ENCODE results near the gene RYR1. TPM values are rescaled to one million over a fixed set of nuclear protein-coding genes. Genes with fewer than 3 reads are reported as not detected.

Gene RYR1
- total RNA-seq, 2 experiments from 2014 or later, result 2.6 to 3.9 TPM

DNA sequence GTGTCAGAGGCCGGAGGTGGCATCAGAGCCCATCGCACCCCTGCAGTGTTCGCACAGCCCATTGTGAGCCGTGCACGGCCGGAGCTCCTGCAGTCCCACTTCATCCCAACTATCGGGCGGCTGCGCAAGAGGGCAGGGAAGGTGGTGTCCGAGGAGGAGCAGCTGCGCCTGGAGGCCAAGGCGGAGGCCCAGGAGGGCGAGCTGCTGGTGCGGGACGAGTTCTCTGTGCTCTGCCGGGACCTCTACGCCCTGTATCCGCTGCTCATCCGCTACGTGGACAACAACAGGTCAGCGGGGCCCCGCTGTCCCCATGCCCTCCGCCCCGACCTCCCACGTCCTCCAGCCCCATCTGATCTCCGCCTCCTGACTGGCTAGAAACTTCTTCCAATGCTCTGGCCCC is 85.7 kb downstream of the RYR1 start:
- H3K27ac Mint-ChIP-seq, result no peak overlapping the region
- H3K4me1 Mint-ChIP-seq, result peaks cover 13% of the 10 kb centered on the region
- CTCF ChIA-PET, result interaction anchor here (0.7 kb wide), 2 partner anchors 116 to 285 kb away, joined by 3 read pairs; no protein-coding TSS in a partner anchor
- no peaks in the 10 kb centered on the region for H3K36me3 Mint-ChIP-seq (ENCODE audit: low read depth)
- no peaks in the 10 kb centered on the region for H3K27me3 Mint-ChIP-seq
- no peaks in the 10 kb centered on the region for H3K9me3 Mint-ChIP-seq
- no peak for DNase-seq
- POLR2A ChIA-PET, result interaction anchor here (0.7 kb wide), 1 partner anchor 346 kb away, joined by 4 read pairs; no protein-coding TSS in a partner anchor
- H3K4me3 Mint-ChIP-seq, result no peak overlapping the region

- no peak overlapping the region for H3K27ac Mint-ChIP-seq
- H3K27me3 Mint-ChIP-seq, result peaks cover 2% of the 10 kb centered on the region
- no peaks in the 10 kb centered on the region for H3K9me3 Mint-ChIP-seq
- POLR2A ChIA-PET, result interaction anchor here (0.7 kb wide), 1 partner anchor 345 kb away, joined by 4 read pairs; no protein-coding TSS in a partner anchor
- no peaks in the 10 kb centered on the region for H3K36me3 Mint-ChIP-seq (ENCODE audit: low read depth)
- H3K4me1 Mint-ChIP-seq, result peaks cover 8% of the 10 kb centered on the region
- no peak overlapping the region for H3K4me3 Mint-ChIP-seq
- CTCF ChIA-PET, result interaction anchor here (0.7 kb wide), 3 partner anchors 115 to 286 kb away, joined by 3 read pairs; no protein-coding TSS in a partner anchor
- DNase-seq, result no peak
Measured at GRCh38 chr19:38519988-38520387, 86.5 kb downstream of the RYR1 start.

DNA sequence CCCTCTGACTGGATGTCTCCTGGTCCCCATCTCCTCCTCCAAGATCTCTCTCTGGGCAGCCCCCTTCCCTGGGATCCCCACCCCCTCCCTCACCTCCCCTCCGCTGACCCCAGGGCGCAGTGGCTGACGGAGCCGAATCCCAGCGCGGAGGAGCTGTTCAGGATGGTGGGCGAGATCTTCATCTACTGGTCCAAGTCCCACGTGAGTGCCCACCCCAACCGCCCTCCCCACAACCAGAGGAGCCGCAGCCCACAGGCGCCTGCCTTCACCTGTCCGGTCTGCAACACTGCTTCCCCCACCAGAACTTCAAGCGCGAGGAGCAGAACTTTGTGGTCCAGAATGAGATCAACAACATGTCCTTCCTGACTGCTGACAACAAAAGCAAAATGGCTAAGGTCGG is 89.4 kb downstream of the RYR1 start:
- POLR2A ChIA-PET, result no interaction called here
- Mint-ChIP-seq H3K36me3 (ENCODE audit: low read depth) (no peaks in the 10 kb centered on the region), H3K9me3 (no peaks in the 10 kb centered on the region), H3K4me1 (no peaks in the 10 kb centered on the region), H3K27me3 (peaks cover 2% of the 10 kb centered on the region), H3K27ac (no peak overlapping the region), H3K4me3 (no peak overlapping the region)
- CTCF ChIA-PET, result no interaction called here
- DNase-seq, result no peak

- no peak for DNase-seq
- H3K4me3 Mint-ChIP-seq, result no peak overlapping the region
- H3K36me3 Mint-ChIP-seq (ENCODE audit: low read depth), result no peaks in the 10 kb centered on the region
- peaks cover 2% of the 10 kb centered on the region for H3K27me3 Mint-ChIP-seq
- ChIA-PET POLR2A (no interaction called here), CTCF (no interaction called here)
- H3K27ac Mint-ChIP-seq, result no peak overlapping the region
- no peaks in the 10 kb centered on the region for H3K4me1 Mint-ChIP-seq
- H3K9me3 Mint-ChIP-seq, result no peaks in the 10 kb centered on the region
Measured at GRCh38 chr19:38523319-38523718, 89.8 kb downstream of the RYR1 start.

DNA sequence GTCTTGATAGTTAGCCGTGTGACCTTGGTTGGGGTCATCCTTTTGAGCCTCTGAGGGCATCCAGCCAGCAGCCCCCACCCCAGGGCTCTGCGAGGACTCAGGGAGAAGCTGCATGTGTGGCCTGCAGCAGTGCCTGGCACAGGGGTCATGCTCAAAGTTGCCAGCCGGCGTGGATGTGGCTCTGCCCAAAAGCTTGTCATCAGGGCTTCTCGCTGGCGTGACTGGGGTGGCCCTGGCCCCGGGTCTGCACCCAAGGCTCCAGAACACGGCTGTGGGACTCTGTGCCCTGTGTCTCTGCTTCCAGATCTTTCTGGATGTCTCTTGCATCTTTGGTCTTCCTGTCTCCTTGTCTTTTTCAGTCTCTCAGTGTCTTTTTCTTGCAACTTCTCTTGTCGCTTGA is 90.9 kb downstream of the RYR1 start:
- ChIA-PET CTCF (no interaction called here), POLR2A (no interaction called here)
- DNase-seq, result no peak
- H3K27ac Mint-ChIP-seq, result no peak overlapping the region
- H3K4me3 Mint-ChIP-seq, result no peak overlapping the region
- no peaks in the 10 kb centered on the region for H3K9me3 Mint-ChIP-seq
- H3K36me3 Mint-ChIP-seq (ENCODE audit: low read depth), result no peaks in the 10 kb centered on the region
- no peaks in the 10 kb centered on the region for H3K4me1 Mint-ChIP-seq
- peaks cover 2% of the 10 kb centered on the region for H3K27me3 Mint-ChIP-seq

DNA sequence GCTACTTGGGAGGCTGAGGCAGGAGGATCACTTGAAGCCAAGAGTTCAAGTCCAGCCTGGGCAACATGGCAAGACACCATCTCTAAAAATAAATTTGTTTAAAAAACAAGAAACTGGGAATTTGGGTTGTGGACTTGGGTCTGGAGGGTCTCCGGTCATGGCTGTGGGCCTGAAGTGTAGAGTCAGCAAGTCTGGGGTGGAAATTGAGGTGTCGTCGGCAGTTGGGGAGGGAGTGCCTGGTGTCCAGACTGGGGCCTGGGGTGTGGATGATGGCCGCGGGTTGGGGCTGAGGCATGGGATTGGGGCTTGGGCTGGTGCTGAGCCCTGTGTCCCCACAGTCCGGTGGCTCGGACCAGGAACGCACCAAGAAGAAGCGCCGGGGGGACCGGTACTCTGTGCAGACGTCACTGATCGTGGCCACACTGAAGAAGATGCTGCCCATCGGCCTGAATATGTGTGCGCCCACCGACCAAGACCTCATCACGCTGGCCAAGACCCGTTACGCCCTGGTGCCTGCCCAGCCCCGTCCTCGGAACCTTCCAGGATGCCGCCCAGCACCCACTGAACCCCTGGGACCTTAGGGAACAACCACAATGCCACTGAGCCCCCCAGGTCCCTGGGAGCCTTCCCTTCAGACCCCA is 91.6 kb downstream of the RYR1 start:
- DNase-seq, result no peak
- POLR2A ChIA-PET, result no interaction called here
- Mint-ChIP-seq H3K27ac (no peak overlapping the region), H3K4me1 (no peaks in the 10 kb centered on the region), H3K4me3 (no peak overlapping the region), H3K36me3 (ENCODE audit: low read depth) (no peaks in the 10 kb centered on the region), H3K27me3 (peaks cover 2% of the 10 kb centered on the region), H3K9me3 (no peaks in the 10 kb centered on the region)
- CTCF ChIA-PET, result no interaction called here

DNA sequence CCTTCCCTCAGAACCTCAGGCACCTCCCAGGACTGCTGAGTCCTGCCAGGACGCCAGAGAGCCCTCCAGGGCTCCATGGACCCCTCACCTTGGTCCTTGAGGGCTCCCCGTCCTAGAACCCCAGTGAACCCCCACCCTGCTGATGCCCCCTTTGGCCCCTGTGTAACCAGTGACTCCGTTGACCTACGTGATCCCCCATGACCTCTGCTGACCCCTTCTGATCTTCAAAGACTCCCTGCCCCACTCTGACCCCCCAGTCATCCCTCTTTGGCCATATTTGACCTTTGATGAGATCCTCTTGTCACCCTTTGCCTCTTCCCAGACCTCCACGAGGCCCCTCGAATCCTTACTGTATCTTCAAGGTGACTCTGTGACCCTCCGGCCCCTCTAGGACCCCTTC is 92.9 kb downstream of the RYR1 start:
- ChIA-PET CTCF (no interaction called here), POLR2A (no interaction called here)
- Mint-ChIP-seq H3K36me3 (ENCODE audit: low read depth) (no peaks in the 10 kb centered on the region), H3K9me3 (no peaks in the 10 kb centered on the region), H3K4me1 (no peaks in the 10 kb centered on the region), H3K27ac (no peak overlapping the region), H3K27me3 (peaks cover 2% of the 10 kb centered on the region), H3K4me3 (no peak overlapping the region)
- no peak for DNase-seq

GRCh38 chr19:38527466-38528136 is 94.1 kb downstream of the RYR1 start:
- no peaks in the 10 kb centered on the region for H3K36me3 Mint-ChIP-seq (ENCODE audit: low read depth)
- no peaks in the 10 kb centered on the region for H3K9me3 Mint-ChIP-seq
- no peak overlapping the region for H3K4me3 Mint-ChIP-seq
- no peak overlapping the region for H3K27ac Mint-ChIP-seq
- no peaks in the 10 kb centered on the region for H3K4me1 Mint-ChIP-seq
- H3K27me3 Mint-ChIP-seq, result peaks cover 2% of the 10 kb centered on the region
- CTCF ChIA-PET, result interaction anchor here (1.5 kb wide), 1 partner anchor 12 kb away, joined by 4 read pairs; no protein-coding TSS in a partner anchor
- POLR2A ChIA-PET, result no interaction called here
- DNase-seq, result peak; percentile 24

DNA sequence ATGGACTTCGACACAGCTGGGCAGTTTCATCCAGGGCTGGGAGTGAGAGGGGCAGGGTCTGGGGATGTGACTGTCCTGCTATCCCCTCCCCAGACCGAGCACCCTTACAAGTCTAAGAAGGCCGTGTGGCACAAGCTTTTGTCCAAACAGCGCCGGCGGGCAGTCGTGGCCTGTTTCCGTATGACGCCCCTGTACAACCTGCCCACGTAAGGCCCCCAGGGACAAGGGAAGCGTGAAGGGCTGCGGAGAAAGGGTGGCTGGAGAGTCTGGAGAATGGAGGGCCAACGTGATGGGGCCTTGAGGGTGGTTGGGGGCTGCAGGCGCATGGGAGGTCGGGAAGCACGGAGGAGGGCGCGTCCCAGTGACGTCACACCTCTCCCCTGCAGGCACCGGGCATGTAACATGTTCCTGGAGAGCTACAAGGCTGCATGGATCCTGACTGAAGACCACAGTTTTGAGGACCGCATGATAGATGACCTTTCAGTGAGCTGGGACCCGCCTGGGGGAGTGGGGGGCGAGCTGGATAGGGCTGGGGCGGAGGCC is 94.8 kb downstream of the RYR1 start:
- POLR2A ChIA-PET, result interaction anchor here (0.7 to 1.3 kb wide), 2 partner anchors 10 to 119 kb away, joined by 3 read pairs; partner anchors contain the start of gene ACTN4
- Mint-ChIP-seq H3K27me3 (peaks cover 2% of the 10 kb centered on the region), H3K9me3 (no peaks in the 10 kb centered on the region), H3K36me3 (ENCODE audit: low read depth) (no peaks in the 10 kb centered on the region), H3K4me3 (no peak overlapping the region), H3K4me1 (no peaks in the 10 kb centered on the region), H3K27ac (no peak overlapping the region)
- no peak for DNase-seq
- CTCF ChIA-PET, result interaction anchor here (1.5 kb wide), 1 partner anchor 13 kb away, joined by 4 read pairs; no protein-coding TSS in a partner anchor

DNA sequence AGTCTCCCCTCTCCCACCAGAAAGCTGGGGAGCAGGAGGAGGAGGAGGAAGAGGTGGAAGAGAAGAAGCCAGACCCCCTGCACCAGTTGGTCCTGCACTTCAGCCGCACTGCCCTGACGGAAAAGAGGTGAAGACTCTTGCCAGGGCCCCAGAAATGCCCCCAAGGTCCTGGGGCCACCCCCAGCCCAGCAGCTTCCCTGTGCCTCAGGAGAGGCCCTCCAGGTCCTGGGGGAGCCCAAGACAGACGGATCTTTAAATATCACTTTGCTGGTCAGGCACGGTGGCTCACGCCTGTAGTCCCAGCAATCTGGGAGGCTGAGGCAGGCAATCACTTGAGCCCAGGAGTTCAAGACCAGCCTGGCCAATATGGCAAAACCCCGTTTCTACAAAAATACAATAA is 95.4 kb downstream of the RYR1 start:
- no peaks in the 10 kb centered on the region for H3K4me1 Mint-ChIP-seq

DNA sequence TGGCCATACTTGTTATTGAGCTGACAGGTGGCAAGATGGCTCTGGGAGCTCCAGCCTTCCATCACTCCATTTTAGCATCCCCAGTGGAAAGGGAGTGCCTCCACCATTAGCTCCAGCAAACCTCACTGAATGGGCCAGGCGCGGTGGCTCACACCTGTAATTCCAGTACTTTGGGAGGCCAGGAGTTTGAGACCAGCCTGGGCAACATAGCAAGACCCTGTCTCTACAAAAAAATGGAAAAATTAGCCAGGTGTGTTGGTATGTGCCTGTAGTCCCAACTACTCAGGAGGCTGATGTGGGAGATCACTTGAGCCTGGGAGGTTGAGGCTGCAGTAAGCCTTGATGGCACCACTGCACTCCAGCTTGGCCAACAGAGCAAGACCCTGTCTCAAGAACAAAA is 98.0 kb downstream of the RYR1 start:
- Mint-ChIP-seq H3K4me1 (peaks cover 3% of the 10 kb centered on the region), H3K36me3 (ENCODE audit: low read depth) (peaks cover 18% of the 10 kb centered on the region), H3K9me3 (peaks cover 16% of the 10 kb centered on the region), H3K4me3 (no peak overlapping the region), H3K27ac (no peak overlapping the region), H3K27me3 (peaks cover 5% of the 10 kb centered on the region)
- ChIA-PET POLR2A (no interaction called here), CTCF (no interaction called here)
- DNase-seq, result no peak

More for the DNA sequence above, 95.4 kb downstream of the RYR1 start:
- peaks cover 2% of the 10 kb centered on the region for H3K27me3 Mint-ChIP-seq
- no peaks in the 10 kb centered on the region for H3K36me3 Mint-ChIP-seq (ENCODE audit: low read depth)
- DNase-seq, result no peak
- CTCF ChIA-PET, result interaction anchor here (1.5 kb wide), 1 partner anchor 14 kb away, joined by 4 read pairs; no protein-coding TSS in a partner anchor
- POLR2A ChIA-PET, result interaction anchor here (0.7 to 1.3 kb wide), 2 partner anchors 10 to 119 kb away, joined by 3 read pairs; partner anchors contain the start of gene ACTN4
- H3K27ac Mint-ChIP-seq, result no peak overlapping the region
- H3K4me3 Mint-ChIP-seq, result no peak overlapping the region
- no peaks in the 10 kb centered on the region for H3K9me3 Mint-ChIP-seq

DNA sequence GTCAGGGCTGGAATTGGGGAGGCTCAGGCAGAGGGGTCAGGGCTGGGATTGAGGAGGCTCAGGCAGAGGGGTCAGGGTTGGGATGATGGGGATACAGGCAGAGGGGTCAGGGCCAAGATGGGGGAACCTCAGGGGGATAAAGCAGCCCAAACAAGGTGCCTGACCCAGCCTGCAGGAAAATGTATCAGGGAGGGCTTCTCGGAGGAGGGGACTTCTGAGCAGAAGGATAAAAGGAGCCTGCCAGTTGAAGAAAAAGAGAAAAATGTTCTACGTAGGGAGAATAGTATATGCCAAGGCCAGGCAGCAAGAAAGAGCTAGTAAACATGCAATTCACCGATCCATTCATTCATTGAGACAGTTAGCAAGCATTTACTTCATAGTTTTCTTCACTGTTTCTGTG is 99.4 kb downstream of the RYR1 start:
- Mint-ChIP-seq H3K9me3 (peaks cover 25% of the 10 kb centered on the region), H3K27me3 (peaks cover 5% of the 10 kb centered on the region), H3K36me3 (ENCODE audit: low read depth) (peaks cover 27% of the 10 kb centered on the region), H3K4me1 (peaks cover 15% of the 10 kb centered on the region), H3K4me3 (no peak overlapping the region), H3K27ac (no peak overlapping the region)
- CTCF ChIA-PET, result interaction anchor here (1.1 kb wide), 1 partner anchor 17 kb away, joined by 5 read pairs; no protein-coding TSS in a partner anchor
- POLR2A ChIA-PET, result interaction anchor here (1.0 to 1.5 kb wide), 2 partner anchors 86 to 216 kb away, joined by 3 to 5 read pairs; partner anchors contain the start of gene EIF3K
- DNase-seq, result no peak

GRCh38 chr19:38534574-38534973 is 101.1 kb downstream of the RYR1 start:
- no peak overlapping the region for H3K4me3 Mint-ChIP-seq
- CTCF ChIA-PET, result interaction anchor here (1.2 kb wide), 1 partner anchor 19 kb away, joined by 3 read pairs; no protein-coding TSS in a partner anchor

More at GRCh38 chr19:38534574-38534973, 101.1 kb downstream of the RYR1 start:
- H3K27me3 Mint-ChIP-seq, result peaks cover 5% of the 10 kb centered on the region
- H3K36me3 Mint-ChIP-seq (ENCODE audit: low read depth), result peaks cover 32% of the 10 kb centered on the region
- peaks cover 25% of the 10 kb centered on the region for H3K9me3 Mint-ChIP-seq
- POLR2A ChIA-PET, result no interaction called here
- H3K27ac Mint-ChIP-seq, result no peak overlapping the region
- DNase-seq, result no peak
- H3K4me1 Mint-ChIP-seq, result peaks cover 32% of the 10 kb centered on the region

Data from activated CD4-positive, alpha-beta memory T cell treated with anti-CD3 and anti-CD28 coated beads, Interleukin-2, amount 10 ng/mL, durations not matched to agents 7 days and 5 days (primary cell).